Neural cell (in vitro differentiated cells): Measurements from ENCODE around the gene KIF13A. TPM values are rescaled to one million over a fixed set of nuclear protein-coding genes. Genes with fewer than 3 reads are reported as not detected.

Experiments
- H2AFZ ChIP-seq: fragments of 200-600, 300-800 bp; sonication (generic), shearing (Covaris generic); 2 replicates; pipeline ENCODE4 v1.6.0; 2014; ENCODE audit warnings: low read depth, mild to moderate bottlenecking, antibody characterized with exemption, low read length, moderate library complexity
- H3F3A ChIP-seq: fragments of 200-600 bp; shearing (Covaris generic); 2 replicates; pipeline ENCODE4 v1.6.1; 2016; ENCODE audit warnings: mild to moderate bottlenecking, moderate library complexity, mixed read lengths, antibody characterized with exemption, low read length; ENCODE audit not compliant: insufficient read depth, poor library complexity, severe bottlenecking
- H3K27ac ChIP-seq: fragments of 200-600, 300-800 bp; sonication (generic), shearing (Covaris generic); 2 replicates; pipeline ENCODE4 v1.5.1; 2014; ENCODE audit warnings: mild to moderate bottlenecking, low read length, moderate library complexity
- H3K27me3 ChIP-seq: fragments of 300-800, 200-600 bp; sonication (generic), shearing (Covaris generic); 2 replicates; pipeline ENCODE4 v1.6.0; 2014; ENCODE audit warnings: mild to moderate bottlenecking, low read depth, low read length, moderate library complexity; ENCODE audit not compliant: insufficient read depth
- H3K36me3 ChIP-seq: fragments of 300-800, 200-600 bp; sonication (generic), shearing (Covaris generic); 2 replicates; pipeline ENCODE4 v1.5.1; 2014; ENCODE audit warnings: mild to moderate bottlenecking, antibody characterized with exemption, low read length, moderate library complexity; ENCODE audit not compliant: insufficient read depth
- H3K4me2 ChIP-seq: fragments of 300-800, 200-600 bp; sonication (generic), shearing (Covaris generic); 2 replicates; pipeline ENCODE4 v1.6.0; 2014; ENCODE audit warnings: mild to moderate bottlenecking, low read length
- H3K4me3 ChIP-seq: fragments of 300-800, 200-600 bp; sonication (generic), shearing (Covaris generic); 2 replicates; pipeline ENCODE4 v1.5.1; 2014; ENCODE audit warnings: mild to moderate bottlenecking, low read length, moderate library complexity
- H3K79me2 ChIP-seq: fragments of 200-600 bp; shearing (Covaris generic); replicated peaks from 2 replicates; pipeline ENCODE4 v1.6.0; 2014; ENCODE audit warnings: mild to moderate bottlenecking, low read length, moderate library complexity; ENCODE audit not compliant: insufficient read depth
- H3K9ac ChIP-seq: fragments of 300-800, 200-600 bp; sonication (generic), shearing (Covaris generic); 2 replicates; pipeline ENCODE4 v1.6.1; 2016; ENCODE audit warnings: mild to moderate bottlenecking, low read length, mixed read lengths
- H3K9me2 ChIP-seq: fragments of 200-600 bp; shearing (Covaris generic); 2 replicates; pipeline ENCODE4 v1.6.1; 2016; ENCODE audit warnings: mild to moderate bottlenecking, low read length, mixed read lengths; ENCODE audit not compliant: insufficient read depth
- H3K9me3 ChIP-seq: fragments of 200-600, 300-800 bp; sonication (generic), shearing (Covaris generic); 2 replicates; pipeline ENCODE4 v1.6.1; 2016; ENCODE audit warnings: mild to moderate bottlenecking, mixed run types, low read length, moderate library complexity, mixed read lengths
- H4K20me1 ChIP-seq: fragments of 200-600 bp; shearing (Covaris generic); 2 replicates; pipeline ENCODE4 v1.6.1; 2016; ENCODE audit warnings: mild to moderate bottlenecking, mixed run types; ENCODE audit not compliant: insufficient read depth
- EP300 ChIP-seq: fragments of 450-650 bp; conservative IDR thresholded peaks from 2 replicates; pipeline ENCODE4 v1.6.1; 2014; ENCODE audit warnings: antibody characterized with exemption, mild to moderate bottlenecking, moderate library complexity; ENCODE audit not compliant: poor library complexity, severe bottlenecking
- EZH2 ChIP-seq: fragments of 200-600, 300-800 bp; shearing (Covaris generic), sonication (generic); IDR thresholded peaks from 2 replicates; pipeline ENCODE4 v1.6.1; 2014; ENCODE audit warnings: antibody characterized with exemption, low read length, borderline replicate concordance, mild to moderate bottlenecking; ENCODE audit not compliant: insufficient read depth, poor library complexity, severe bottlenecking
- MXI1 ChIP-seq: fragments of 450-650 bp; conservative IDR thresholded peaks from 2 replicates; pipeline ENCODE4 v1.6.1; 2014; ENCODE audit warnings: antibody characterized with exemption, mild to moderate bottlenecking; ENCODE audit not compliant: poor library complexity, severe bottlenecking
- POLR2AphosphoS5 ChIP-seq: IDR thresholded peaks from 2 replicates; pipeline ENCODE4 v1.6.1; 2012
- RAD21 ChIP-seq: fragments of 450-650 bp; conservative IDR thresholded peaks from 2 replicates; pipeline ENCODE4 v1.6.1; 2014; ENCODE audit warnings: antibody characterized with exemption, mild to moderate bottlenecking, moderate library complexity
- SMC3 ChIP-seq: fragments of 450-650 bp; conservative IDR thresholded peaks from 2 replicates; pipeline ENCODE4 v1.6.1; 2014; ENCODE audit warnings: antibody characterized with exemption, mild to moderate bottlenecking, moderate library complexity; ENCODE audit not compliant: poor library complexity
- TAF1 ChIP-seq: IDR thresholded peaks from 2 replicates; pipeline ENCODE4 v1.6.1; 2012; ENCODE audit warnings: low read depth
- polyA plus RNA-seq: library from polyadenylated mRNA; depleted of rRNA; stranded (reverse); fragments of >200 nt; gene quantifications from 2 replicates; pipeline ENCODE4 v1.2.3, GENCODE V29; 2014
- TF ChIP-seq, protein P1 (sequence below): fragments of 450-650 bp; IDR thresholded peaks from 2 replicates; pipeline ENCODE4 v1.5.1; 2014; ENCODE audit warnings: antibody characterized with exemption, mild to moderate bottlenecking, moderate library complexity; ENCODE audit not compliant: poor library complexity, severe bottlenecking
- TF ChIP-seq, protein P2 (sequence below): IDR thresholded peaks from 2 replicates; pipeline ENCODE4 v1.6.1; 2012; ENCODE audit warnings: borderline replicate concordance

KIF13A gene
- polyA plus RNA-seq, 1 donor from 2014 or later, result 9.4 TPM

DNA sequence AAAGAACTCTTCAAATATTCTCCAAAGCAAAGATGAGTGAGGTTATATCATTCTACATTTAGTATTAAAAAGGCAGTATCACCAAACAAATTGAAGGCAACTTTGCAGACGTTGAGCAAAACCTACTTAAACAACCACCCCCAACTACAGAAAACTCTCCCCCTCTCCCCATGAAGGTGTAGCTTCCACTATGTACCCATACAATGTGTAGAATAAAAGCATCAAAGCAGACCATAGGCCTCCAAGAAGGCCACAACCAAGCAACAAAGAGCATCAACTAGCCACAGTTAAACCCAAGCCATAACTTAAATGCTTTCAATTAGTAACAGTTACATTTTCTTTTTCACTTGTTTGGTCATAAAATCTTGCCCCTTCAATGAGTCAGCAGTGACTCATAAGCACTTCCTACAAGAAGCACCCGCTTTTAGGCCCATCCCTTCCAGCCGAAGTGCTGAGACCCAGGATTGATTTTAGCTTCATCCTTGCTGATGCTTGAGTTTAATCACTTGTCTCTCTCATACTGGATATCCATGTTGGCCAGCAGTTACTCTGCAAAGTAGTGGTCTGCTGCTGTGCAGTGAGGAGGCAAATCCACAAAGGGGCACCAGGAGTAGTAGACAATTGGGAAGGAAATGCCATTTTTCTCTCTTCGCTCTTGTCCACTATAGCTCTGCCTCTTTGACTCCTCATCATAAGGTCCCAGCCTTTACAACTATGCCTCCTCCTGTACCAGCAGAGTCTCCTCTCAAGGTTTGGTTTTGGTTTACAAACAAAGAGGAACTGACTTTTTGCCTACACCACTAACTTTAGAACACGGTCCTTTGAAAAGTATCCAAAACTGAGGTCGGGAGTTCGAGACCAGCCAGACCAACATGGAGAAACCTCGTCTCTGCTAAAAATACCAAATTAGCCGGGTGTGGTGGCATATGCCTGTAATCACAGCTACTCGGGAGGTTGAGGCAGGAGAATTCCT lies 272.3 kb downstream of the KIF13A start:
- no peaks in the 10 kb centered on the region for H3F3A ChIP-seq
- H3K9me3 ChIP-seq, result no peaks in the 10 kb centered on the region
- no peak overlapping the region for H3K4me2 ChIP-seq
- no peaks in the 10 kb centered on the region for H3K9me2 ChIP-seq
- no peaks in the 10 kb centered on the region for H3K36me3 ChIP-seq
- no peak overlapping the region for H3K4me3 ChIP-seq
- no peak overlapping the region for H3K9ac ChIP-seq
- H2AFZ ChIP-seq, result no peak overlapping the region
- H3K27me3 ChIP-seq, result no peaks in the 10 kb centered on the region
- TF ChIP-seq, protein P1, sequence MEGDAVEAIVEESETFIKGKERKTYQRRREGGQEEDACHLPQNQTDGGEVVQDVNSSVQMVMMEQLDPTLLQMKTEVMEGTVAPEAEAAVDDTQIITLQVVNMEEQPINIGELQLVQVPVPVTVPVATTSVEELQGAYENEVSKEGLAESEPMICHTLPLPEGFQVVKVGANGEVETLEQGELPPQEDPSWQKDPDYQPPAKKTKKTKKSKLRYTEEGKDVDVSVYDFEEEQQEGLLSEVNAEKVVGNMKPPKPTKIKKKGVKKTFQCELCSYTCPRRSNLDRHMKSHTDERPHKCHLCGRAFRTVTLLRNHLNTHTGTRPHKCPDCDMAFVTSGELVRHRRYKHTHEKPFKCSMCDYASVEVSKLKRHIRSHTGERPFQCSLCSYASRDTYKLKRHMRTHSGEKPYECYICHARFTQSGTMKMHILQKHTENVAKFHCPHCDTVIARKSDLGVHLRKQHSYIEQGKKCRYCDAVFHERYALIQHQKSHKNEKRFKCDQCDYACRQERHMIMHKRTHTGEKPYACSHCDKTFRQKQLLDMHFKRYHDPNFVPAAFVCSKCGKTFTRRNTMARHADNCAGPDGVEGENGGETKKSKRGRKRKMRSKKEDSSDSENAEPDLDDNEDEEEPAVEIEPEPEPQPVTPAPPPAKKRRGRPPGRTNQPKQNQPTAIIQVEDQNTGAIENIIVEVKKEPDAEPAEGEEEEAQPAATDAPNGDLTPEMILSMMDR, result no peak
- TF ChIP-seq MXI1 (no peak), SMC3 (no peak)
- TF ChIP-seq, protein P2, sequence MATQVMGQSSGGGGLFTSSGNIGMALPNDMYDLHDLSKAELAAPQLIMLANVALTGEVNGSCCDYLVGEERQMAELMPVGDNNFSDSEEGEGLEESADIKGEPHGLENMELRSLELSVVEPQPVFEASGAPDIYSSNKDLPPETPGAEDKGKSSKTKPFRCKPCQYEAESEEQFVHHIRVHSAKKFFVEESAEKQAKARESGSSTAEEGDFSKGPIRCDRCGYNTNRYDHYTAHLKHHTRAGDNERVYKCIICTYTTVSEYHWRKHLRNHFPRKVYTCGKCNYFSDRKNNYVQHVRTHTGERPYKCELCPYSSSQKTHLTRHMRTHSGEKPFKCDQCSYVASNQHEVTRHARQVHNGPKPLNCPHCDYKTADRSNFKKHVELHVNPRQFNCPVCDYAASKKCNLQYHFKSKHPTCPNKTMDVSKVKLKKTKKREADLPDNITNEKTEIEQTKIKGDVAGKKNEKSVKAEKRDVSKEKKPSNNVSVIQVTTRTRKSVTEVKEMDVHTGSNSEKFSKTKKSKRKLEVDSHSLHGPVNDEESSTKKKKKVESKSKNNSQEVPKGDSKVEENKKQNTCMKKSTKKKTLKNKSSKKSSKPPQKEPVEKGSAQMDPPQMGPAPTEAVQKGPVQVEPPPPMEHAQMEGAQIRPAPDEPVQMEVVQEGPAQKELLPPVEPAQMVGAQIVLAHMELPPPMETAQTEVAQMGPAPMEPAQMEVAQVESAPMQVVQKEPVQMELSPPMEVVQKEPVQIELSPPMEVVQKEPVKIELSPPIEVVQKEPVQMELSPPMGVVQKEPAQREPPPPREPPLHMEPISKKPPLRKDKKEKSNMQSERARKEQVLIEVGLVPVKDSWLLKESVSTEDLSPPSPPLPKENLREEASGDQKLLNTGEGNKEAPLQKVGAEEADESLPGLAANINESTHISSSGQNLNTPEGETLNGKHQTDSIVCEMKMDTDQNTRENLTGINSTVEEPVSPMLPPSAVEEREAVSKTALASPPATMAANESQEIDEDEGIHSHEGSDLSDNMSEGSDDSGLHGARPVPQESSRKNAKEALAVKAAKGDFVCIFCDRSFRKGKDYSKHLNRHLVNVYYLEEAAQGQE, result no peak
- no peaks in the 10 kb centered on the region for H4K20me1 ChIP-seq
- H3K79me2 ChIP-seq, result no peaks in the 10 kb centered on the region
- H3K27ac ChIP-seq, result no peak overlapping the region

DNA sequence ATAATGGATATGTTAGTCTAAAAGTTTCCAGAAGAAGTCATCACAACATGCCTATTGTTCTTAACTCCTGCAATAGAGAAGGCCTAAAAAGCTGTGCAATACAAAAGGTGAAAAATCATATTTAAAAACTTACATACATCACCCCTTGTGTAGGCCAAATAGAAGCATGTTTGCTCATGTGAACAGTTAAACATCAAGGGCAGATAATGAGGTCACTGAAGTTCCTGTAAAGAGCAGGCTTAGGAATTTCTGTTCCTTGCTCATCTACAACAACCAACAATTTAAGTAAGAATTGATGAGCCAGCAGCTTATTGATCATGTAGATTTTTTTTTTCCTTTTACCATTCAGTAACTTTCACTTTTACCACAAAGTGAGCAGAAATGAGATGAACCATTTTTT lies 273.3 kb downstream of the KIF13A start:
- TF ChIP-seq EP300 (no peak), POLR2AphosphoS5 (no peak), RAD21 (no peak), MXI1 (no peak), EZH2 (no peak), TAF1 (no peak), SMC3 (no peak)
- TF ChIP-seq, protein P2, result no peak
- TF ChIP-seq, protein P1, result no peak
- no peak overlapping the region for H2AFZ ChIP-seq
- H3K4me3 ChIP-seq, result no peak overlapping the region
- H3K4me2 ChIP-seq, result no peak overlapping the region
- H4K20me1 ChIP-seq, result no peaks in the 10 kb centered on the region
- H3K27ac ChIP-seq, result no peak overlapping the region
- H3K9me2 ChIP-seq, result no peaks in the 10 kb centered on the region
- no peaks in the 10 kb centered on the region for H3K9me3 ChIP-seq
- no peaks in the 10 kb centered on the region for H3K36me3 ChIP-seq
- no peaks in the 10 kb centered on the region for H3K79me2 ChIP-seq
- no peak overlapping the region for H3K9ac ChIP-seq
- no peaks in the 10 kb centered on the region for H3K27me3 ChIP-seq
- H3F3A ChIP-seq, result no peaks in the 10 kb centered on the region
